Measurements from ENCODE around the gene ZFAND4.
"Not testable (repeated sequence)": the region's sequence is repeated elsewhere in the genome, so short reads cannot be mapped to it uniquely, and the experiment has no call there.

Gene ZFAND4

GRCh38 chr10:45672181-45673073, at the start of gene ZFAND4:
TSS of gene ZFAND4 (minus strand) at chr10:45672772. CDS start at chr10:45663725, 9,047 bp downstream.
- peak; percentile 96 for DNase-seq (ENCODE audit: low read depth)
- peak; percentile 13 for TF ChIP-seq CTCF (IDR thresholded peaks at IDR 0.05; ENCODE audit: insufficient read depth, low read depth, low read length, missing control alignments)
- H3K4me3 ChIP-seq (ENCODE audit: low read length), result peak within 1 kb of the TSS; percentile 76

- not testable (repeated sequence) for DNase-seq (ENCODE audit: low read depth); H3K4me3 ChIP-seq (ENCODE audit: low read length)
These were observed 48.9 kb upstream of the ZFAND4 start for GRCh38 chr10:45721503-45721902.

- DNase-seq (ENCODE audit: low read depth), result not testable (repeated sequence)
These were observed 45.1 kb upstream of the ZFAND4 start for GRCh38 chr10:45717642-45718041.

GRCh38 chr10:45717053-45717452, 44.5 kb upstream of the ZFAND4 start:
- DNase-seq (ENCODE audit: low read depth); H3K4me3 ChIP-seq (ENCODE audit: low read length): not testable (repeated sequence)

More at GRCh38 chr10:45717642-45718041, 45.1 kb upstream of the ZFAND4 start:
- H3K4me3 ChIP-seq (ENCODE audit: low read length), result not testable (repeated sequence)

- H3K4me3 ChIP-seq (ENCODE audit: low read length); DNase-seq (ENCODE audit: low read depth): not testable (repeated sequence)
These were observed 38.7 kb upstream of the ZFAND4 start for GRCh38 chr10:45711223-45711622.

GRCh38 chr10:45710200-45710796, 37.7 kb upstream of the ZFAND4 start:
- DNase-seq (ENCODE audit: low read depth); H3K4me3 ChIP-seq (ENCODE audit: low read length): not testable (repeated sequence)

GRCh38 chr10:45678467-45678866, 5.9 kb upstream of the ZFAND4 start:
- not testable (repeated sequence) for H3K4me3 ChIP-seq (ENCODE audit: low read length); DNase-seq (ENCODE audit: low read depth)

GRCh38 chr10:45675388-45675787, 2.8 kb upstream of the ZFAND4 start:
- no peak for TF ChIP-seq CTCF (IDR thresholded peaks at IDR 0.05; ENCODE audit: insufficient read depth, low read depth, low read length, missing control alignments)
- no peak for DNase-seq (ENCODE audit: low read depth)

GRCh38 chr10:45673074-45673648, 589 bp upstream of the ZFAND4 start:
- no peak for TF ChIP-seq CTCF (IDR thresholded peaks at IDR 0.05; ENCODE audit: insufficient read depth, low read depth, low read length, missing control alignments)
- DNase-seq (ENCODE audit: low read depth), result peak; percentile 17
- peak overlapping the region; percentile 76 for H3K4me3 ChIP-seq (ENCODE audit: low read length)

More at GRCh38 chr10:45675388-45675787, 2.8 kb upstream of the ZFAND4 start:
- H3K4me3 ChIP-seq (ENCODE audit: low read length), result no peak overlapping the region

GRCh38 chr10:45671300-45671699, 1.3 kb downstream of the ZFAND4 start:
- H3K4me3 ChIP-seq (ENCODE audit: low read length), result not testable (repeated sequence)

GRCh38 chr10:45669897-45670296, 2.7 kb downstream of the ZFAND4 start:
- DNase-seq (ENCODE audit: low read depth), result not testable (repeated sequence)

More at GRCh38 chr10:45671300-45671699, 1.3 kb downstream of the ZFAND4 start:
- not testable (repeated sequence) for DNase-seq (ENCODE audit: low read depth)

More at GRCh38 chr10:45669897-45670296, 2.7 kb downstream of the ZFAND4 start:
- not testable (repeated sequence) for H3K4me3 ChIP-seq (ENCODE audit: low read length)

Data from epithelial cell of esophagus (primary cell).